GM18873 (cell line): Measurements from ENCODE around the gene SLIT1.

Source experiments
- ATAC-seq: cut with Tn5 transposase; IDR thresholded peaks from one replicate; pipeline ENCODE4 v1.9.1; 2021; ENCODE audit warnings: mild to moderate bottlenecking, moderate library complexity, moderate number of reproducible peaks; ENCODE audit not compliant: unreplicated experiment, low FRiP score

The SLIT1 gene

GRCh38 chr10:97204826-97205679 lies 19.3 kb upstream of the SLIT1 start:
- no peak for ATAC-seq

- no peak for ATAC-seq
Measured at GRCh38 chr10:97203220-97203619, 17.5 kb upstream of the SLIT1 start.

GRCh38 chr10:97200616-97201015 lies 14.9 kb upstream of the SLIT1 start:
- ATAC-seq: no peak

GRCh38 chr10:97199152-97199551 lies 13.4 kb upstream of the SLIT1 start:
- no peak for ATAC-seq

- no peak for ATAC-seq
Measured at GRCh38 chr10:97197030-97197500, 11.3 kb upstream of the SLIT1 start.

GRCh38 chr10:97196223-97197029 lies 10.7 kb upstream of the SLIT1 start:
- no peak for ATAC-seq

GRCh38 chr10:97195706-97196222 lies 10.0 kb upstream of the SLIT1 start:
- no peak for ATAC-seq

- ATAC-seq: no peak
Measured at GRCh38 chr10:97192952-97193435, 7.2 kb upstream of the SLIT1 start.

GRCh38 chr10:97190450-97190849 lies 4.7 kb upstream of the SLIT1 start:
- no peak for ATAC-seq

- ATAC-seq: no peak
Measured at GRCh38 chr10:97188261-97188711, 2.5 kb upstream of the SLIT1 start.

- ATAC-seq: no peak
Measured at GRCh38 chr10:97186911-97187310, 1.2 kb upstream of the SLIT1 start.

- ATAC-seq: no peak
Measured at GRCh38 chr10:97184971-97185325, 811 bp downstream of the SLIT1 start.

- no peak for ATAC-seq
Measured at GRCh38 chr10:97183314-97183713, 2.4 kb downstream of the SLIT1 start.

GRCh38 chr10:97182288-97182990 lies 3.3 kb downstream of the SLIT1 start:
- no peak for ATAC-seq

- no peak for ATAC-seq
Measured at GRCh38 chr10:97180986-97181385, 4.8 kb downstream of the SLIT1 start.

- ATAC-seq: no peak
Measured at GRCh38 chr10:97180363-97180755, 5.4 kb downstream of the SLIT1 start.

GRCh38 chr10:97179731-97180362 lies 5.9 kb downstream of the SLIT1 start:
- no peak for ATAC-seq

- ATAC-seq: no peak
Measured at GRCh38 chr10:97179311-97179710, 6.4 kb downstream of the SLIT1 start.

GRCh38 chr10:97178074-97178473 lies 7.7 kb downstream of the SLIT1 start:
- no peak for ATAC-seq

GRCh38 chr10:97176226-97176625 lies 9.5 kb downstream of the SLIT1 start:
- ATAC-seq: no peak
